ENCODE measurements around the gene TDRD15.
"Not testable (repeated sequence)": the region's sequence is repeated elsewhere in the genome, so short reads cannot be mapped to it uniquely, and the experiment has no call there.

The TDRD15 gene

GRCh38 chr2:21123473-21124393 is at the start of gene TDRD15:
TDRD15 (plus strand) TSS chr2:21123968; CDS start chr2:21137468, 13,500 bp downstream.
- DNase-seq: no peak

GRCh38 chr2:21078296-21078695 is 45.5 kb upstream of the TDRD15 start:
- no peak for DNase-seq

DNA sequence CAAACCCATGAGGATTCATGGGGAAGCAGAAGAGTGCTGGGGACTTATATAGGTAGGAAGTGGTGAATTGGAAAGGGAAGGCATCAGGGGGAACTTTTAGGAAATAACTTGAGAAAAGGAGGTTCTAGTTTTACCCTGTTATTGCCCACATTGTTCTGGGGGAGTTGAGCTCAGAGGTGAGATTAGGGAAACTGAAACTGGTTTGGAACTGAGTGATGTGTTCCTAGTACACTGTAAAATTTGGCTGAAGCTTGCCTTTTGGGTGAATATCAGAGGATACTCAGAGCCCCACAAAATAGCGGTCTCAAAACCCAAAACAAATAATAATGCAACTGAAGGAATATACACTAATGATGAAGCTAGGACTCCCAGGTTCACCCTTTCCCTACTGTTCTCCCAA is 40.3 kb upstream of the TDRD15 start:
- DNase-seq: no peak

- no peak for DNase-seq
Observed at GRCh38 chr2:21084401-21084800, 39.4 kb upstream of the TDRD15 start.

- DNase-seq: no peak
Observed at GRCh38 chr2:21092308-21092869, 31.4 kb upstream of the TDRD15 start.

- DNase-seq: no peak
Observed at GRCh38 chr2:21095178-21095577, 28.6 kb upstream of the TDRD15 start.

DNA sequence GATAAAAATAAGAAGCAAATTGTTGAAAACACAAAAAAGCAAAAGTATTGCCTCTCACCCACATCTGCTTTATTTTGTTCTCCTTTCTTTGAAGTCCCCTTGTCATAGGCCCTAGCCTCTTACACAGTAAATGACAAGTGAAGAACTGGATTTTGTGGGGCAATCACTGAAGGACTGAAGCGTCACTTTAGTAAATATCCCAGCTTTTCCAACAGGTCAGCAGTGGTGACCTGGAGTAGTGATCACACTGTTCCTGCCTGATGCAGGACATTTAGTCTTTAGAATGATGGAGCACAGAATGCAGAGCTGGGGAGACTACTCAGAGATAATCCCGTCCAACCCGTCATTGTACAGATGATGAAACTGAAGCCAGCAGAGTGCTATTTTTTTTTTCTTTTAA is 28.1 kb upstream of the TDRD15 start:
- no peak for DNase-seq

GRCh38 chr2:21096458-21096857 is 27.3 kb upstream of the TDRD15 start:
- DNase-seq: no peak

DNA sequence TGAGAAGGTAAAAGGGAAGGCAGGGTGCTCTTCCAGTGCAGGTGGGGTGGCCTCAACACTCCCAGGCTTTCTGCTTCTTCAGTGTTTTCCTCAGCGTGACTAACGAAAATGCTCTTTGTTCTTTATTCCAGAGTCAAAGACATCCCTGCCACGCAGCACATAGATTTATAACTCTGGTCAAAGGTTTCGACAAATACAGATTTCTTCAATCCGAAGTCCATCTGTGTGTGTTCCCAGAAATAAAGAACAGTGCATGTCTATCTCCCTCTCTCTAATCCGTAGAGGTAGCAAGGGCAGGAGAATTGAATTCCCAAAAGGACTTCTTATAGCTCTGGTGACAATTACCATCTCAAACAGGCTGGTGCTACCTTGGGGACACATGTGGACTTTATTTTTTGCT is 26.4 kb upstream of the TDRD15 start:
- DNase-seq: no peak

GRCh38 chr2:21098294-21098693 is 25.5 kb upstream of the TDRD15 start:
- DNase-seq: no peak

- DNase-seq: no peak
Observed at GRCh38 chr2:21099281-21099907, 24.4 kb upstream of the TDRD15 start.

DNA sequence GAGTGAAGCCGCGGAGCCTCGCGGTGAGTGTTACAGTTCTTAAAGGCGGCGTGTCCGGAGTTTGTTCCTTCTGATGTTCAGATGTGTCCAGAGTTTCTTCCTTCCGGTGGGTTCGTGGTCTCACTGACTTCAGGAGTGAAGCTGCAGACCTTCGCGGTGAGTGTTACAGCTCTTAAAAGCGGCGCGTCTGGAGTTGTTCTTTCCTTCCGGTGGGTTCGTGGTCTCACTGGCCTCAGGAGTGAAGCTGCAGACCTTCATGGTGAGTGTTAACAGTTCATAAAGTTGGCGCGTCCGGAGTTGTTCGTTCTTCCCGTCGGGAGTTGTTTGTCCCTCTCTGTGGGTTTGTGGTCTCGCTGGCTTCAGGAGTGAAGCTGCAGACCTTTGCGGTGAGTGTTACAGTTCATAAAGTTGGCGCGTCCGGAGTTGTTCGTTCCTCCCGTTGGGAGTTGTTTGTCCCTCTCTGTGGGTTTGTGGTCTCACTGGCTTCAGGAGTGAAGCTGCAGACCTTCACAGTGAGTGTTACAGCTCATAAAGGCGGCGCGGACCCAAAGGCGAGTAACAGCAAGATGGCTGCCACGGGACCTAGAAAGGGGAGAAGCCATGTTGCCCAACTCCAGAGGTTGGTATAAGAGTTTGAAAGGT is 22.1 kb upstream of the TDRD15 start:
- DNase-seq: not testable (repeated sequence)

DNA sequence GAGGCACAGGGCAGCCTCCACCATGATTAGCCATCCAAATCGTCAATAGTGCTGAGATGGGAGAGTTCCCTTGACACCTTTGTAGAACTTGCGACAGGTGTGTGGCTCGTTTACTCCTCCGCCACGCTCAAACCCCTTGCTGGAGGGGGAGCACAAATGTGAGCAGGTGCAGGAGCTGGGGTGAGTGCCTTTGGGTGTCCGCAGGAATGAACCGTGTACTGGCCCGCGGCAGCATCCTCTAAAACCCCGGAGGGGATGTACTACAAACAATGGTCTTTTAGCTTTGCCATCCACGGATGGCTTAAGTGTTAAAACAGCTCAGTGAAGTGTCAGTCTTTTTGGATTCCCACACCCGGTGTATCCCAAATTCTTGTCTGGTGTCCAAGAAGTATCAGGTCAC is 21.4 kb upstream of the TDRD15 start:
- no peak for DNase-seq

DNA sequence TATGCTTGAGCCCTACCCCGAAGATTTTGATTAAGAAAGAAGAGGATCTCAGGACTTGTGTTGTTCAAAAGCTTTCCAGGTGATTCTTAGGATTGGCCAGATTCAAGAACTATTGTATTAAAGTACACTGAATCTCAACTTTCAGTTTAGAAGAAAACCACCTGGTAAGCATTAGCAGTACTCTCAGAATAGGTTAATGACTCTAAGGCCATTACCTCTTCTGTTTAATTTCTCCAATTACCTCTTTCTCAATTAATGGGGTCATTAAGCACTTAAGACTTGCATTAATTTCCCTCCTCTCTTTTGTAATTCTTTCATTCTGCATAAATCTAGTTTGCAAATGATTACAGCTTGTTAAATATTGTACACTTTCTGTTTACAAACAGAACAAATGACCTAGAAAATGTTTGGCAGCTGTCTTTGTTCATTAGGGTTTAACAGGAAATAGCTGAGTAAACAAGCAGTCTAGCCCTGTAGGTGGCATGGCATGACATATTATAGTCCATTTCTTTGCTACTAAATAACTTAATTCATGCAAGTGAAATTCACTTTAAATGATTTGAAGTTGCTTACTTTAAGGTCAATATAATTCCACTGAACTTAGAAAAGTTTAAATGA is 20.4 kb upstream of the TDRD15 start:
- DNase-seq: no peak

DNA sequence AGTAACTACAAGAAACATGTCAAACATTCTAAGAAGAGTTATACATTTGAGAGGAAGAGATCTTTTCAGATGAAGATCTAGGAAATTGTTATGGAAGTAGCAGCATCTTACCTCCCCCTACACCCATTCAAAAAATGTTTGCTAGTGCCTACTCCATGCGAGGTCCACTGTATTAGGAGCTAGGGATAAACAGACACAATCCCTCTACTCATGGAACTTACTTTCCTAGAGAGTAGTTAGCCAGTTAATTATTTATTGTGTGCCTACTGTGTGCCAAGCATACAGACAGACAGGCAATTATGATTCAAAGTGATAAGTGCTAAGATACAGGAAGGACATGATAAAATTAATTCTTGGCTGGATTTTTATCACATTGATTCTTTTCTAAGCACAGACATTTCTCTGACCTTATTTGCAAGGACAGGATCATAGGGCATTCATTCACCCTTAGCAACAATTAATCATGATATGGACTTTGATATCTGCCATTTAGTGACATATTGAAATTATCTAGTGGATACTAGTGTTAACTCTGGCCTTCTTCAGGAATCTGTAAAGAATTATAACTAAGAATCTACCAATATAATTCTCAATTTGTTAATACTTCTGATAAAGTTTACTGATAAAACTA is 19.6 kb upstream of the TDRD15 start:
- DNase-seq: no peak

- DNase-seq: no peak
Observed at GRCh38 chr2:21111012-21111411, 12.8 kb upstream of the TDRD15 start.

DNA sequence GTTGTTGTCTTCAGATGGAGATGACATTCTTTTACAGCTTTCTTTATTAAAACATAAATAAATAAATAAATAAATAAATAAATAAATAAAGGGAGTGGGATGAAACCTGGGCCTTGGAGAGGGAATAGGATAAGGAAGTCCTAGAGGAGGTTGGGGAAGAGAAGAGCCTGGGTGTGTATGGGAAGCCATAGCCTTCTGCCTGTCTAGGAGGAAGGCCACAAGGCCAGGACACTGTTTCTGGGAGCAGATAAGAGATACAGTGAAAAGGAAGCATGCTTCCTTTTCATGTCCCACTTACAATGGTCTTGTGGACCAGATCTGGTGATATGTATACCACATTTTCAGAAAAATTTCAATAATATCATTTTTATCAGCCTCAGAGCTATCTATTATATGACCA is 6.1 kb upstream of the TDRD15 start:
- no peak for DNase-seq

GRCh38 chr2:21118302-21118920 is 5.4 kb upstream of the TDRD15 start:
- DNase-seq: no peak

GRCh38 chr2:21131861-21132260 is 8.1 kb downstream of the TDRD15 start:
- DNase-seq: no peak

DNA sequence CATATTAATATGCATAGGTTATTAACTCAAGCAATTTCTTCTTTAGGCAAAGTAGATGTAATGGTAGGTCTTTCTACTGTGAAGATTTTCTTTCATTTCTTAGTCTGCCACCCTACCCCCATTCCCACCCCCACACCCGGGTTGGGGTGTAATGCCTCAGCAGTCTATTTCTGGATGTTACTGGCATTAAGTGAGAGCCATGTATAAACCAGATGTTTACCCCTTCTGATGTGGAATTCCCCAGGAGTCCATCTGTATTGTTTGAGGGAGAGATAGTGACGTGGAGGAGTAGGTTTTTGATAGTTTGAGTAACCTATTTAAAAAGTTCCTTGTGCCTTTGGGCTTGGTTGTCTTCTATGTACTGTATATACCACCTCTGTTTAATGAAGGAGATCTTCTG is 11.8 kb downstream of the TDRD15 start:
- DNase-seq: no peak

- no peak for DNase-seq
Observed at GRCh38 chr2:21142149-21142548, 18.4 kb downstream of the TDRD15 start.

GRCh38 chr2:21146638-21147037 is 22.9 kb downstream of the TDRD15 start:
- DNase-seq: no peak

Measured in activated naive CD4-positive, alpha-beta T cell treated with anti-CD3 and anti-CD28 coated beads, Interleukin-2, amount 50 U/mL, for 16 hours (primary cell).